Fibroblast of gingiva (primary cell): ENCODE measurements around the gene CMKLR1.
A peak's percentile ranks its signal among the peaks of the same experiment; 100 is the strongest.

Source experiments
- DNase-seq: peaks from one replicate; pipeline ENCODE4 v3.0.0-alpha.2; 2011; ENCODE audit warnings: low read depth

The CMKLR1 gene

DNA sequence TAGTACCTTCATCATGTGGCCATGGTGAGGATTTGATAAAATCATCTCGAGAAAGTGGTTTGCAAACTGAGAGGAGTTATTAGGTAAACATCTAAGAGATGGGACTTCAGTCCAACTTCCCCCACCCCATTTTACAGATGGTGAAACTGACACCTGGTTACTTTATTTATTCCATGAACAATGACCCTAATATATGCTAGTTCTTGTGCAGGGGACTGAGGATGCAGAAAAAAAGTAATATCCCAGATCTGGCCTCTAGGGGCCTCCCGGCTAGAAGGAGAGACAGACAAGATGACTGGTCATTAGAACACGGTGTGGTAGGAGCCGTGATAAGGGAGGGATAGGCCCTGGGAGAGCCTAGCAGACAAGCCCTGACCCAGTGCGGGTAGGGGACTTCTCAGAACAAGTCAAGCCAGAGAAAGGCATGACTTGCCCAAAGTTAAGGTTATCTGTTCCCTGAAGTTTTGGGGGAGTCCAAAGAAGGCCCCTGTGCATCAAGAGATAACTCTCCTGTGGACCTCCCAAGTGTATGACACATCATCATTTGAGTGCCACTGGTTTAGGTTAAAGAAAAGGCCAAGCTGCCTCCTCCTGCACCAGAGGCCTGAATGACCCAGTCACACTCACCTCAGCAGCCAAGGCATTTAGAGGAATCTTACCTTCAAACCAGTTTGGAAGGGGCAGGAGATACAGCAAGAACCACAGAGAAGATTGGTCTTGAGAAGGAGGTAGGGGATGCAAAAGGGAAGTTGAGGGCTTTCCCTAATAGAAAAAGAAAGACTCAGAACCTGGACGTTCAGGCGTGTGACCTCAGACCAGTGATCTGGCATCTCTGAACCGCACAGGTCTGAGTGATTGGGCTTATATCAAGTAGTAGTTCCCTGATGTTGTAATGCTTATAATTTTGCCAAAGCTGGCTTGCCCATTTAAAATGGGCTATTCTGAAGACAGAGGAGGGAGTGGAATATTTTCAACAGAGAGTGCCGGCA lies 1.6 kb downstream of the CMKLR1 start:
- peak; percentile 46 for DNase-seq

DNA sequence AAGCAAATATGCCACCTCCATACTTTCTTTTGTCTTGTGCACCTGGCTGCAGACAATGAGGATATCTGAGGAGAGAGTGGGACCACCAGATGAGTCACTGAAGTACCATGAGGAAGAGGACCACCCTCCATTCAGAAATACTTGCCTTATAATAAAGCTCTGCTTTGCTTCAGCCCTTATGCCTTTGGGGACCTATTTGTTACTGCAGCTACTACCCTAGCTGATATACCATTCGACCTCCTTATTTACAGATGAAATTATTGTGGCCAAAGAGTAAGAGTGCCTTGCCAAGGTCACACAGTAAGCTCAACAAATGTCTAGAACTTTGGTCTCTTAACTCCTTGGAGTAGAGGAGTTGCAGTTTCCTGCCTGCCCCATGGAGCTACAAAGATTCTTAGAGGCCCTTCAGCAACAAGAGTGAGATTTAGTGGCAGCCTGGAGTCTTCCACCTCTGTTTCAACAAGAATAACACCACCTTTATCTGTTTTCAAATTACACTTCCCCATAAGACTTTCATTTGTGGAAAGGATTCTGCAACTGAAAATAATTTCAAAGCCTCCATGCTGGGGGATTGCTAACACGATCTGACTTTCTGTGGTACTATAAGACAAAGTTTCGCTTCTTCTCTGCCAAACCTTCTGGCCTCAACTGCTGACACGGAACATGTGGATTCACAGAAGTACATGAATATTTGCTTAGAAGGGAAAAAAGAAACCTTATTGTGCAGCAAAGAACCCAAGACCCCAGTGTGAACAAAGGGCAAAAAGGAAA lies 3.6 kb downstream of the CMKLR1 start:
- no peak for DNase-seq

DNA sequence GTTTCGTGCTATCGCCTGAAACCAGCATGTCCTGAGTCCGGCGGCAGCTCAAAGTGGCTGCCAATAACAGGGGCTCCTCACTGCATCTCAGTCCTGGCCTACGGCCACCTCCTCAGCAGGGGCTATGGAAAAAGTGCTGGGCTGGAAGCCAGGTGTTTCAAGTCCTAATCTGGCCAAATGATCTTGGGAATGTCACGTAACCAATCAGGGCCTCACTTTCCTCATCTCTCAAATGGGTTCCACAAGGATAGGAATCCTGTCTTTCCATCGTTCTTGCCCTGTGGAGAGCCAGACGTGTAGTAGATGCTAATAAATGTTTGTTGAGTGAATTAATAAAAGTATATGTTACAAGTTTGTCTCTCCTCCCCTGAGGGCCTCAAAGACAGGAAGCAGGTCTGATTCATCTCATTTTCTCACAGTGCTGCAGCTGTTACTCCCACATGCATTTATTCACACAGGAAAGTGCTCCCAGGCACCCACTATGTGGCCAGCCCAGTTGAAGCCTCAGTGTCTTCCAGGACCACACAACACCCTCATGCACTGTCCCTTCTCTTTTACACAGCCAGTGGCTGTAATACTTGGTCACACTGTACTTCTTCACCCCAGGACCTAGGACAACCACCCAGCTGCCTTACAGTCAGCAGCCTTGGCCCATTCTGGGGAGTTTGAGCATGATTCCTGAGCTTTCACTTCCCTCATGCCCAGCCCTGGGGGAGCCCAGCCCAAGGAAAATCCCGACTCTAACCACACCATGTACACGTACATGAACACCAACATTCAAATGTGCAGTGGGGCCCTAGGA lies 5.0 kb downstream of the CMKLR1 start:
- no peak for DNase-seq

DNA sequence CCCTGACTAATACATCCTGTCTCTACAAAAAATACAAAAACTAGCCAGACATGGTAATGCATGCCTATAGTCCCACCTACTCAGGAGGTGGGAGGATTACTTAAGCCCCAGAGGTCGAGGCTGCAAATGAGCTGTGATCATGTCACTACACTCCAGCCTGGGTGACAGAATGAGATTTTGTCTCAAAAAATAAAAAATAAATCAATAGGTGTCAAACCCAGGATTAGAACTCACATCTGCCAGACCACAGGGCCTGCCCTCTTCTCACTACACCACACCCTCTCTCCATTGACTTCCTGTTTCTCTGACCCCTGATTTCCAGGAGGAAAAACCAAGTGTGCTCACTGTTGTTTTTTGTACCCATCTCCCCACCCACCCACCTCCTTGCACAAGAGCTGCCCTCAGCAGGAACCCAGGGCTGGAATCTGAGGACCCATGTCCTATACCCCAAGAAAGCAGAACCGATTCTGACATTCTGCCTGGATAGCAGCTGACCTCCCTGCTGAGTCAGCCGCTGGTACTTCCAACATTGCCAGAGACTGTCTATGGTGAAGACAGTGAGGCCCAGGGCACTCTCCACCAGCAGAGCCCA lies 6.2 kb downstream of the CMKLR1 start:
- DNase-seq = peak; percentile 76

DNA sequence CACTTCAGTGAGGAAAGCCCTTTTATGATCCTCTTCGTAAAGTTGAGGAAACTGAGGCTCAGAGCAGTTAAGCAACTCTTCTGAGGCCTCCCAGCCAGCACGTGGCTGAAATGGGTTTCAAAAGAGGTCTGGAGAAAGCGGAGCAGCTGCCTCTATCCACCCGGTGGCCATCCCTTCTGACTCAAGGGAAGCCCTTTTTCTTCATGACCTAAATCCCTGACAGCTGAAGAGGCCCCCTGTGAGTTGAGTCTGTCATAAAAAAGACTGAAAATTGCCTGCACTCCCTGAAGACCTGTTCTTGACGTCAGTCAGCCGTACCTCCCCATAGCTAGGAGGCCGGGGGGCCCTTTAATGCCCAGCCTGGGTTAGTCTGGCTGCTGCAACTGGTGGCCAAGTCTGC lies 10.7 kb downstream of the CMKLR1 start:
- no peak for DNase-seq

DNA sequence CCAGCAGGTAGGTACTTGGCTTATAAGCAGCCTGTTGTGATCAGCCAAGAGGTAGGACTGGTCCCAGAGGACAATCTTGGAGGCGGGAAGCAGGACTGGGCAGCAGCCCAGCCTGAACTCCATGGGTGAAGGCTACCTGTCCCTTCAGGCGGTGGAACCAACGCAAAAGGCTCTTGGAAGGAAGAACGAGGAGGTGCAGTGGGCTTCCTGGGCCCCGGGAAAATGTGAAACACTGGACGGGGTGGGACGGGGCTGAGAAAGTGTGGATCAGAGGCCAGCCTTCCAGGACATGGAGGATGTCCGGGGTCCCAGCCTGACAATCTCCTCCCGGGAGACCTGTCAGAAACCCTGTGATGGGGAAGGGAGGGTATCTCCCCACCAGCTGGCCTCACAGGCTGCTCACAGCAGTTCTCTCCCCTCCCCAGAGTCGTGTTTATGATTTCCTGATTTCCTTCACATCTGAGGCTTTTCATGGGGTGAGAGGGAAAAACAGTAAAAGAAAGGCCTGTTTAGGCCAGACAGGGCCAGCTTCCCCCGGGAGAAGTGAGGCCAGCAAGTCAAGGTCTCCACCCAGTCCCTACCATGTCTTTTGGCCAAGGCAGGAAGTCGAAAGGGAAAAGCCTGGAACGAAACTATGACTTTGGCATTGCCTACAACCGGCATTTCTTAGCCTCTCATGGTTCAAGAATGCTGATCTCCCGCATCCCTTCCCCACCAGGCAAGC lies 11.3 kb downstream of the CMKLR1 start:
- no peak for DNase-seq

DNA sequence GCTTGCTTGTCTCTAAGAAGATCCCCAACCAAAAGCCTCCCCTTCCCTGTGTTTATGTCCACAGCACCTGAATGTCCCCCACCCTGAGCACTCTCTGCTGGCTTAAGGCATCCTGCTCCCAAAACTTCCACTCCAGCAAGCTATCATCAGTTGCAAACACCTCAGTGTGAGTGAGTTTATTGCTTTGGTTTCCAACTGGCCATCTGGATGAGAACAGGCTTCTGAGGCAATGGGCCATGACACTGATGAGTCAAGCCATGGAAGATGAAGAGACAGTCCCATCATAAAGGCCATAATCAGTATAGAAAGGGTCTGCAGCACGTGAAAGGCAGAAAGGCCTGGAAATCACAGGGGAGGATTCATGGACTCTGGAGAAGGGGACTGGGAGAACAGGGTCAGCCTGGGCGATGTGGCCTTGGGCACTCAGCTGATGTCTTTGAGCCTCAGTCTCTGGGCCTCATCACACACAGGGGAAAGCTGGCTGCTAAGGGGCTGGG lies 12.8 kb downstream of the CMKLR1 start:
- DNase-seq = no peak

DNA sequence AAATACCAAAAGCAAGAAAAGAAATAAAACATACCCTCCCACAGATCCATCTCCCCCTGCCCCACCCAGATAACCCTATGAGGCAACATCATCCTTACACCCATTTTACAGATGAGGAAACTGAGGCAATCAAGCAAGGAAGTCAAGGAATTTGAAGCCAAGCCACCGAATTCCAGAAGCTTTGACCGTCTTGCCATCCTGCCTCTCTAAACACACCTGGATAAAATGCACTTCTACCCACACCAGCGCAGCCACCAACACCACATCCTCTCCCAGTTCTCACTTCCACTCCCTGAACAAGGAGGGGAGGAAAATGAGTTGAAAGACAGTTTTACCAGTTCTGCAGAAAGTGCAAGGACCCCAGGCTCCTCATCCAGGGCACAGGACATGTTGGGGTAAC lies 13.6 kb downstream of the CMKLR1 start:
- DNase-seq = no peak

DNA sequence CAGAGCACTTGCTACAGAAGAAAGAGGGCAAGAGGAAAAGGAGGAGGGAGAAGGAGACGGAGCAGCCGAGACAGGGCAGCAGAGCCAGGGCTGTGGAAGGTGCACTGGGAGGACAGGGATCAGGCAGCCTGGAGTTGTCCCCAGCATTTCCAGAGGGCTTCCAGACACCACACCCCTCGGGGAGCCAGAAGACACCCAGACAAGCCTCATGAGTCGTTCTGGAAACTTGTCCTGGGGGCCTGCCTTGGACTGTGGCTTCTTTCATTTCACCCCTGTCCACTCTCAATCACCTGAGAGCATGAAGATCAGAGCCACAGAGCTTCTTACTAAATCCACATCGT lies 14.1 kb downstream of the CMKLR1 start:
- DNase-seq = no peak

DNA sequence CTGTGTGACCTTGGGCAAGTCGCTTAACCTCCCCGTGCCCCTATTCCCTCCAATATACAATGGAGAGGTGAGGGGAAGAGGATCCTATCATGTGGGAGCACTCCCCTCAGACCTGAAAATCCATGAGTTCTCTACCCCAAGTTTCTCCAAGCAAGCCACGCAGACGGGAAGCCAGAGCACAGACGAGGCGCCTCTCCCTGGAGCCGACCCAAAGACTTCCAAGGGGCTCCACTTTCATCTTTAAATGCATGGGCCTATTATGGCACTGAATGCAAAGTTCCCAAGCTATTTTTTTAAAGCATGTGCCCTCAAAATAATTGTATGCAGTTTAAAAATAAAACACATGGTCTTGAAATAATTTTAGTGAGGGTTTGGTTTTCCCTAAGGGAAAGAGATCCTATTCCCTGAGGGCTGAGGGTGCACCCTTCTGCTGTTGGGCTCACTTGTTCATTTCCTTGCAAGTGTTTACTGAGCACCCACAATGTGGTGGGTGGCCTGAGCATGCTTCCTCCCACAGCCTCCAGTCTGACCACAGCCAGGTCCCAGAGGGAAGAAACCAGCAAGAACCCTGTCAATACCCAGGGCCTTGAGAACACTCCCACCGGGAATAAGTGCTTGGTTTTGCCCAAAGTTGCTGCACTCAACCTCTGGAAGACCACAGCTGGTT lies 14.6 kb downstream of the CMKLR1 start:
- DNase-seq = no peak

DNA sequence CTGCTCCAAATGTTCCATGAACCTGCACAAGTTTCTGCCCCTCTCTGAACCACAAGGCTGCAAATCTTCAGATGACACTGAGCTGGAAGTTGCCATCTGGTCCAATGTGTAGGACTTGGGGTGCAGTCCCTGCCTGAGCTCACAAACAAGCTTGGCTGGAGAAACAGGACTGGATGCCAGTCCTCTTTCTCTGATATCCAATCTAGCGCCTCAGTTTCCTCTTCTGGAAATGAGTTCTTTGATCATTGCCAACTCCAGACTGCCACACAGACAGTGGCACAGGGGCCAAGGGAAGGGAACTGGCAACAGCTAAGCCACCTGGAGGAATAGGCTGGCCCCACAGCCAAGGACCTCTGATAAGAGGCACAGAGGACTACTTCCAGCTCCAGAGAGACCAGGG lies 15.5 kb downstream of the CMKLR1 start:
- no peak for DNase-seq

DNA sequence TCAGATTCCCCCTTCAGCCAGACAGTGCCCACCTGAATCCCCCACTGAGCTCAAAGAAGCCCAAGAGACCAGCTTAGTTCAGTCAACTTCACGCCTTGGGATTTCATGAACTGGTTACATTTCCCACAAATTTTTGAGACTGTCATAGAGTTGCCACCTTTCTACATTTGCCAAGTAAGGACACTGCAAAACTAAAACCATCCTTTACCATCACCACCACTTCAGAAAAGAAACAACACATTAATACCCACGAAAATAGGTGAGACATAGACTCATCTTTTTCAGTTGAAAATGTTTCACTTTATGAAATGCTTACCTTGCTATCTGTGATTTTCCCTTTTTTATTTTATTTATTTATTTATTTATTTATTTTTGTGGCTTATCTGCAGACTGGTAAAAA lies 16.1 kb downstream of the CMKLR1 start:
- DNase-seq = no peak

DNA sequence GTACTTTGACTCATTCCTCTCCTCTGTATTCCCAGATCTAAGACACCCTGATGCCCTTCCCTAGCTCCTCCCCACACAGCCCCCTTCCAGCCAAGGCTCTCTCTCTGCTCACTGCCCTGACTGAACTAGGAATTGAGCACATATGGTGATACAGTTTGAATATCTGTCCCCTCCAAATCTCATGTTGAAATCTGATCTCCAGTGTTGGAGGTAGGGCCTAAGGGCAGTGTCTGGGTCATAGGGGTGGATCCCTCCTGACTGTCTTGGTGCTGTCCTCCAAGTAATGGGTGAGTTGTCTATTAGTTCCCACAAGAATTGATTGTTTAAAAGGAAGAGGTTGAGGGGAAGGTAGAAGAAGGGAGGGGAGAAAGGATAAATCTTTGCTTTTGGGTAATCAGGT lies 17.4 kb downstream of the CMKLR1 start:
- DNase-seq = no peak

DNA sequence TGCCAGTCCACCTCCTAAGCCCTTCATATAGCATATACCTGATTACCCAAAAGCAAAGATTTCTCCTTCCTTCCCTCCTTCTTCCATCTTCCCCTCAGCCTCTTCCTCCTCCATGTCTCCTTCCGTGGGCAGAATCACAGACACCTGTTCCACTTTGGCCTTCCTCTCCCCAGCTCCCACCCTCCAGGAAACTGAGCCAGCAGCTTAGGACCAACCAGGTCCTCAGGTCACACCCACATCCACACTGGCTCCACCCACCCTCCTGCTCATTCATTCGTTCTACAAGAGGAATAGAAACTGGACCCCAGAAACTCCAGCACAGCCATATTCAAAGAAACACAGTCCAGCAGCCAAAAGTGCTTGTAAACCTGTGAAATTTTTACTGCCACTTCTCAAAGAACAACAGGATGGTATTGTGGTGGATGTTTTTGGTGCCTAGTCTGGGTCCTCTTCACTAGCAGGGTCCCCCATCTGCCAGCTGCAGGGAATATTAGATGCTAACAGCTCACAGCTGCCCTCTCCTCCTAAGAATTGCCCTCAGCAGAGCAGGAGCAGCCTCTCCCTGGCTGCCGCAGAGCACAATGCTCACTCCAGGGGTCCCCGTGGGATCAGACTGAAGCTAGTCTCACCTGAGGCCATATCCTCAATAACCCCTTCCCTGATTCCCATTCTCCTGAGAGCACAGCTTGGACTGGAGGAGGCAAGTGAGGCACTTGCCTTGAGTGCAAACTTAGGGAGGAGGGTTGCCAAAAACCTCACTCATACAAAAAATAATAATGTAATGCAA lies 18.4 kb downstream of the CMKLR1 start:
- DNase-seq = no peak

DNA sequence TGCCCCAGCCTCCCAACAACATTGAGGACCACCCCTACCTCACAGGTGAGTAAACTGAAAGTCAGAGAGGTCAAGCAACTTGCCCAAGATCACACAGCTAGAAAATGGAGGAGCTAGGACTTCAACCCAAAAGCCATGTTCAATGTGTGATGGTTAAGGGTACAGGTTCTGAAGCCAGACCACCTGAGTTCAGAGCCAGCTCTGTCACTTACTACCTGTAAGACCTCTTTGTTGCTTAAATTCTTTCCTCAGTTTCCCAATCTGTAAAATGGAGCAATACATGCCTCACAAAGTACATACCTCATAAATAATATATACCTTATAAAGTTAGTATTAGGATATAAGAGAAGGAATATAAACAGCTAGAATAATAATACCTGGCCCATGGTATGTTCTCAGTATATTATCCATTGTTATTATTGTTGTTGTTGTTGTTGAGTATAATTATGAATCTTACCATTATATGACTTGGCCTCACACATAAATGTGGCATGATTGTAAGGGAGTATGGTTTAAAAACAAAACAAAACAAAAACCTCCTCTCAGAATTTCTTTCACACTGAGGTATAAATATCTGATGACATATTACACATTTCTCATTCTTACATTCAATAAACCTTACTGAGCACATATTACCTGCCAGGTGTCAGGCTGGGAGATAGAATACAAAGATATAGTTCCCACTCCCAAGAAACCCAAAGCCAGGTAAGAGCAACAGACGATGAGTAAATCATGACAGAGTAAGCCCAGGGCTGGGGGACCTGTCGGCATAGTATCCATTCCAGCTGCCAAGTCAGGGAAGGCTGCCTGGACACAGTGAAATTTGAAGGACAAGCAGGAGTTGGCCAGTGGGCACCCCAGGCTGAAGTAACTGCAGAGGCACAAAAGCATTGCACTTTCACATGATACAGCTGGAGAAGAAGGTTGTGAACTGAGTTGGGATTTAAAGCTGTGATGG lies 19.6 kb downstream of the CMKLR1 start:
- DNase-seq = no peak

DNA sequence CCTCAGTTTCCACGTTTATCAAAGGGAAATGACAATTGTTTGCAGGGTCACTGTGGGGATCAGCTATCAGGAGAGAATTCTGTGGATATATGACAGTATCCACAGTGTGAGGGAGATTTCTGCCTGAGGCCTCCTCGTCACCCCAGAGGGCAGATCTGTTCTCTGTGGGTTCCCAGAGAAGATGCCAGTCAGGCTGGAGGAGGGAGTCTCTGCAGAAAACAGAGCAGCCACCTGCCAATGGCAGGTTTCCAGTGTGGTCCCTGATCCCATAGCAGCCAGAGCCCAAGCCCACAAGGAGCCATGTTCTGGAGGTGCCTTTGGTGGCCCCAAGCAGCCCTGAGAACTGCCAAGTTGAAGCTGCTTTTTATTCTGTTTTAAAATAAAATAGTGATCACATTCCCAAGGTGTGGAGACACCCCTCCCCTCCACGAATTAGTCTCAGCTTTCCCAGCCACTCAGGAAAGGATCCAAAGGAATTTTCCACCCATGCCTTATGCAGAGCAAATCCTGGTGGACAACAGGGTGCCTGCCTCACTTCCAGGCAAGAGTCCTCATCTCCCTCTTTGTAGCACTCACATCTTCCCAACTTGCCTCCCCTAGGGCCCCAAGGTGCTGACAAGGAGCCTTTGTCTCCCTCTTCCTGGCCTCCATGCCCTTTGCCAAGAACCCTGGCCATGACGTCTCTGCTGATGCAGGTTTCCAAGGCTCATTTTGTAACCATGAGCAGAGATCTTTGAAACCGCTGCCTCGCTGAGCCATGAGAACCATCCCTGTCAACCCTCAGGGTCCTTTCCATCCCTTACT lies 20.4 kb downstream of the CMKLR1 start:
- no peak for DNase-seq

DNA sequence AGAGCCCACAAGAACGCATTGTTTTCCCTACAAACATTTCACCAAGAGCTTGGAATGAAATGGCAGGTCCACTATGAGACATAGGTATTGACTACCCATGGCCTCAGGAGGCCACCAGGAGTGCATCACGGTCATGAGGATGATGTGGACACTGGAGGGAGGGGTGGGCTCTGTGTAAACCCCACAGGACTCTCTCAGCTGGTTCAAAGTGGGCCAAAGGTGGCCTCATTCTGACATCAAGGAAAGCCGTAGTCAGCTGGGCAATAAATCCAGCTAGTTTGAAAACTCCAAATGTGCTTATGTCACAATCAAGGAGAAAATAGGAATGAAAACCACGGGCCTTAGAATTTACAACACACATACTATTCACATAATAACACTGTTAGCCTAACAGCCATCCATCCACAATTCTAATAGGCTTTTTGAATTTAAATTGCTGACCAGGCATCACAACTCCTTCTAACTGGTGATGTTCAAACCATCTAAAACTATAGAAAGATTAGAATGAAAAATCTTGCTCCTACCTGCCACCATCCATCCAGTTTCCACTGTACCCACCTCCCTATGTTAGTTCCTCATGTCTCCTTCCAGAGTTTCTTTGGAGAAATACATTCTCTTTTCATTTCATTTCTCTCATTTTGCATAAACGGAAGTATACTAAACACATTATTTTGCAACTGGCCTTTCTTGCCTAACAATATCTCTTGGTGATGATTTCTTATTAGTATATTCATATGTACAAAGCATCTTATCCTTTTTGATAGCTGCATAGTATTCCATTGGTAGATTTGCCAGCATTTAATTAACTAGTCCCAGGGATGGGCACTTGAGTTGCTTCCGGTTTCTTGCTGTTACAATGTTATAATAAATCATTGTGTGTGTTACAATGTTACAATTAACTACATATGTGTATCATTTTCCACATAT lies 21.5 kb downstream of the CMKLR1 start:
- DNase-seq = no peak
